Neural progenitor cell (in vitro differentiated cells): Measurements from ENCODE around the gene CENPX. TPM values are rescaled to one million over a fixed set of nuclear protein-coding genes. Genes with fewer than 3 reads are reported as not detected.

ENCODE experiments used
- DNase-seq: peaks from one replicate; pipeline ENCODE4 v3.0.0-alpha.2; 2016; ENCODE audit warnings: low spot score
- H2AFZ ChIP-seq: fragments of 200-600 bp; sonication (generic); replicated peaks from 2 replicates; pipeline ENCODE4 v1.6.1; 2016; ENCODE audit warnings: antibody characterized with exemption
- H3F3A ChIP-seq: fragments of 200-600 bp; sonication (generic); 2 replicates; pipeline ENCODE4 v1.6.1; 2016; ENCODE audit warnings: antibody characterized with exemption, low read depth
- H3K27ac ChIP-seq: fragments of 200-600 bp; sonication (generic); 2 replicates; pipeline ENCODE4 v1.5.1; 2016; ENCODE audit warnings: mild to moderate bottlenecking
- H3K27me3 ChIP-seq: fragments of 200-600 bp; sonication (generic); 2 replicates; pipeline ENCODE4 v1.6.1; 2016; ENCODE audit warnings: mild to moderate bottlenecking, moderate library complexity
- H3K36me3 ChIP-seq: fragments of 200-600 bp; sonication (generic); 2 replicates; pipeline ENCODE4 v1.5.1; 2016
- H3K4me1 ChIP-seq: fragments of 200-600 bp; sonication (generic); 2 replicates; pipeline ENCODE4 v1.6.1; 2016; ENCODE audit warnings: mixed run types
- H3K4me2 ChIP-seq: fragments of 200-600 bp; sonication (generic); 2 replicates; pipeline ENCODE4 v1.6.1; 2016
- H3K4me3 ChIP-seq: fragments of 200-600 bp; sonication (generic); 2 replicates; pipeline ENCODE4 v1.5.1; 2016
- H3K79me2 ChIP-seq: fragments of 200-600 bp; sonication (generic); 2 replicates; pipeline ENCODE4 v1.6.1; 2016; ENCODE audit warnings: low read depth
- H3K9ac ChIP-seq: fragments of 200-600 bp; sonication (generic); 2 replicates; pipeline ENCODE4 v1.6.1; 2016
- H3K9me3 ChIP-seq: fragments of 200-600 bp; sonication (generic); 2 replicates; pipeline ENCODE4 v1.5.1; 2016; ENCODE audit warnings: low read depth
- H4K20me1 ChIP-seq: fragments of 200-600 bp; sonication (generic); 2 replicates; pipeline ENCODE4 v1.6.1; 2016; ENCODE audit warnings: low read depth
- H3K27ac Mint-ChIP-seq: 3 replicates; pipeline ENCODE4 v1.8.0; 2021; ENCODE audit warnings: mixed read lengths
- H3K27me3 Mint-ChIP-seq: 2 replicates; pipeline ENCODE4 v1.8.0; 2022; ENCODE audit warnings: low read depth, mild to moderate bottlenecking, inconsistent platforms, moderate library complexity, mixed read lengths; ENCODE audit not compliant: insufficient read depth
- H3K36me3 Mint-ChIP-seq: 3 replicates; pipeline ENCODE4 v1.8.0; 2021; ENCODE audit warnings: mixed read lengths
- H3K4me1 Mint-ChIP-seq: 3 replicates; pipeline ENCODE4 v1.8.0; 2021; ENCODE audit warnings: mixed read lengths
- H3K4me3 Mint-ChIP-seq: 3 replicates; pipeline ENCODE4 v1.8.0; 2021; ENCODE audit warnings: mild to moderate bottlenecking, moderate library complexity, mixed read lengths
- H3K9me3 Mint-ChIP-seq: 3 replicates; pipeline ENCODE4 v1.8.0; 2020; ENCODE audit warnings: mixed read lengths
- EZH2 ChIP-seq: fragments of 200-600 bp; sonication (generic); IDR thresholded peaks from 2 replicates; pipeline ENCODE4 v1.6.1; 2017; ENCODE audit warnings: antibody characterized with exemption, mild to moderate bottlenecking, moderate library complexity
- EZH2phosphoT487 ChIP-seq: fragments of 200-600 bp; sonication (generic); IDR thresholded peaks from 2 replicates; pipeline ENCODE4 v1.6.1; 2017; ENCODE audit warnings: antibody characterized with exemption
- total RNA-seq: library from RNA; depleted of rRNA; stranded (reverse); fragments of >200 nt; gene quantifications from 2 replicates; pipeline ENCODE4 v1.2.3, GENCODE V29; 2015; ENCODE audit warnings: low replicate concordance
- TF ChIP-seq, protein P1 (sequence below): fragments of 200-600 bp; sonication (generic); IDR thresholded peaks from 2 replicates; pipeline ENCODE4 v1.5.1; 2017; ENCODE audit warnings: antibody characterized with exemption, mild to moderate bottlenecking

The CENPX gene
- total RNA-seq, 1 donor from 2014 or later = 53.0 TPM

DNA sequence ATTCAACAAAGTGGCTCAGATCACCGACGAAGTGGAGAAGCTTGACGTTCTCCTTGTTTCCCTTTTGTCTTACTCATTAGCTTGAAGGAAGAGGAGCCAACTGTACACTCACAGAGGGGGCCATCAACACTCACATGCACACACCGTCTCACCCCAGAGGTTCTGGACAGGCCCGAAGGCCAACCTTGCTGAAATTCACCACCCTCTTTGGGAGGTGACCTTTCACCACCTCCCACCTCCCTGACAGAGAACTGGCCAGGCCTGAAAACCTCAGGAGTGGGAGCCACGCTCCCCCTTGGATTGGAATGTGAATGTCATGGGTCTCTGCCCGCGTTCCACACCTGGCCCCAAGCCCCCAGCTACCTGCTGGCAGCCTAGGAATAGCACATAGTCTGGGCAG lies 12.8 kb upstream of the CENPX start:
- H3K27me3 Mint-ChIP-seq = peaks cover 21% of the 10 kb centered on the region

DNA sequence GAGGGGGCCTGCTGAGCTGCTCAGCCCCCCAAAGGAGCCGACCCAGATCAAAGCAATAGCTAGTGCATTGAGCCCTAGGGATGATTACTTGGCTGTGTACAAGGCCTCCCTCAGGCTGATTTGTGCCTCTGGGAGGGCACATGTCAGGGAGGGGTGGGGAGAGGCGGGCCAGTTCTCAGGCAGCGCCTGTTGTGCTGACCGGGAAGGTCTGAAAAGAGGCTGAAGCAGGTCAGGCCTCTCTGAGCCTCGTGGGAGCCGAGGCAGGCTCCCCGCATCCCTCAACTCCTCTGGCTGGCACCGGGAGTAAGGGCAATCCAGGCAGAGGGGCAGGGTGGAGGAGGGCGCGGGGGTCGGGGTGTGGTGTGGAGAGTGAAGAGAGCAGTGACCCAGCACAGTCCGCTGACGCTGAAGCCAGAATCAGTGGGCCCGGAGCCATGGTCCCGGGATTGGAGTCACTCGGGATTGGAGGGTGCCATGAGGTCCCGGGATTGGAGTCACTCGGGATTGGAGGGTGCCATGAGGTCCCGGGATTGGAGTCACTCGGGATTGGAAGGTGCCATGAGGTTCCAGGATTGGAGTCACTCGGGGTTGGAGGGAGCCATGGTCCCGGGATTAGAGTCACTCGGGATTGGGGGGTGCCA lies 11.8 kb upstream of the CENPX start:
- Histone ChIP-seq H3K27ac (no peak overlapping the region), H2AFZ (no peak overlapping the region), H3K27me3 (peaks cover 9% of the 10 kb centered on the region), H3K9ac (no peak overlapping the region), H3K4me2 (no peak overlapping the region), H3K4me1 (peaks cover 15% of the 10 kb centered on the region), H3F3A (peaks cover 43% of the 10 kb centered on the region), H4K20me1 (peaks cover 37% of the 10 kb centered on the region), H3K4me3 (no peak overlapping the region), H3K36me3 (no peaks in the 10 kb centered on the region), H3K79me2 (peaks cover 4% of the 10 kb centered on the region), H3K9me3 (no peaks in the 10 kb centered on the region)
- Mint-ChIP-seq H3K27ac (no peak overlapping the region), H3K36me3 (peaks cover 11% of the 10 kb centered on the region), H3K4me1 (peaks cover 12% of the 10 kb centered on the region), H3K27me3 (peaks cover 17% of the 10 kb centered on the region), H3K4me3 (peak overlapping the region; percentile 48), H3K9me3 (no peaks in the 10 kb centered on the region)
- DNase-seq = peak; percentile 38
- TF ChIP-seq EZH2phosphoT487 = no peak
- TF ChIP-seq, protein P1, sequence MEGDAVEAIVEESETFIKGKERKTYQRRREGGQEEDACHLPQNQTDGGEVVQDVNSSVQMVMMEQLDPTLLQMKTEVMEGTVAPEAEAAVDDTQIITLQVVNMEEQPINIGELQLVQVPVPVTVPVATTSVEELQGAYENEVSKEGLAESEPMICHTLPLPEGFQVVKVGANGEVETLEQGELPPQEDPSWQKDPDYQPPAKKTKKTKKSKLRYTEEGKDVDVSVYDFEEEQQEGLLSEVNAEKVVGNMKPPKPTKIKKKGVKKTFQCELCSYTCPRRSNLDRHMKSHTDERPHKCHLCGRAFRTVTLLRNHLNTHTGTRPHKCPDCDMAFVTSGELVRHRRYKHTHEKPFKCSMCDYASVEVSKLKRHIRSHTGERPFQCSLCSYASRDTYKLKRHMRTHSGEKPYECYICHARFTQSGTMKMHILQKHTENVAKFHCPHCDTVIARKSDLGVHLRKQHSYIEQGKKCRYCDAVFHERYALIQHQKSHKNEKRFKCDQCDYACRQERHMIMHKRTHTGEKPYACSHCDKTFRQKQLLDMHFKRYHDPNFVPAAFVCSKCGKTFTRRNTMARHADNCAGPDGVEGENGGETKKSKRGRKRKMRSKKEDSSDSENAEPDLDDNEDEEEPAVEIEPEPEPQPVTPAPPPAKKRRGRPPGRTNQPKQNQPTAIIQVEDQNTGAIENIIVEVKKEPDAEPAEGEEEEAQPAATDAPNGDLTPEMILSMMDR = no peak

More for the DNA sequence above, 12.8 kb upstream of the CENPX start:
- peaks cover 2% of the 10 kb centered on the region for H3K9me3 Mint-ChIP-seq
- peaks cover 9% of the 10 kb centered on the region for H3K27me3 ChIP-seq
- peaks cover 34% of the 10 kb centered on the region for H3F3A ChIP-seq
- H3K9me3 ChIP-seq = no peaks in the 10 kb centered on the region
- TF ChIP-seq, protein P1 = no peak
- no peak for TF ChIP-seq EZH2
- no peak for TF ChIP-seq EZH2phosphoT487
- peaks cover 11% of the 10 kb centered on the region for H3K36me3 Mint-ChIP-seq
- H3K4me1 Mint-ChIP-seq = peaks cover 14% of the 10 kb centered on the region
- peaks cover 4% of the 10 kb centered on the region for H3K79me2 ChIP-seq
- DNase-seq = no peak
- H3K4me1 ChIP-seq = peaks cover 15% of the 10 kb centered on the region
- H2AFZ ChIP-seq = no peak overlapping the region
- H3K27ac Mint-ChIP-seq = no peak overlapping the region
- H3K36me3 ChIP-seq = no peaks in the 10 kb centered on the region
- no peak overlapping the region for H3K27ac ChIP-seq
- no peak overlapping the region for H3K4me2 ChIP-seq
- H3K4me3 ChIP-seq = no peak overlapping the region
- peak overlapping the region; percentile 69 for H3K4me3 Mint-ChIP-seq
- H3K9ac ChIP-seq = no peak overlapping the region
- H4K20me1 ChIP-seq = peaks cover 28% of the 10 kb centered on the region

DNA sequence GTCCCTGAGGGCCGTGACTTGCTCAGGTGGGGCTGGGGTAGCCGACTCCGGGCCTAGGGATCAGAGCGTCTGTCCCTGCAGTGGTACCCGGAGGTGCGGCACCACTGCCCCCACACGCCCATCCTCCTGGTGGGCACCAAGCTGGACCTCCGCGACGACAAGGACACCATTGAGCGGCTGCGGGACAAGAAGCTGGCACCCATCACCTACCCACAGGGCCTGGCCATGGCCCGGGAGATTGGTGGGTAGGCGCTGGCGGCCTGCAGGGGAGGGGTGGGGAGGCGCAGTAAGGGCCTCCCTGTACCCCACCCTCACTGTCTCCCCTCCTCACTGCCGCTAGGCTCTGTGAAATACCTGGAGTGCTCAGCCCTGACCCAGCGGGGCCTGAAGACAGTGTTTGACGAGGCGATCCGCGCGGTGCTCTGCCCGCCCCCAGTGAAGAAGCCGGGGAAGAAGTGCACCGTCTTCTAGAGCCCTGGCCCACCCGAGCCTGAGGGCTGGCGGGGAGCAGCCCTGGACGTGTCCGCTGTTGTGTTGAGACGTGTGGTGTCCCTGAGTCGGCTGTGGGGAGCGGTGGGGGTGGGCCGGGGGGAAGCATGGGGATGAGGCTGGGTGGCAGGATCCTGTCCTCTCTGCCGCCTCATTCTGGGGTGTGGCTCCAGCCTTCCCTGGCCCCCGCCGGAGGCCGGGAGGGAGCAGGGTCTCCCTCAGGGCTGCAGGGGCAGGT lies 10.8 kb upstream of the CENPX start:
- Mint-ChIP-seq H3K4me3 (peak overlapping the region; percentile 77), H3K36me3 (peaks cover 11% of the 10 kb centered on the region)
- H3K4me1 ChIP-seq = peaks cover 15% of the 10 kb centered on the region

More for the DNA sequence above, 10.8 kb upstream of the CENPX start:
- no peak for DNase-seq
- H3K27me3 Mint-ChIP-seq = peaks cover 17% of the 10 kb centered on the region
- H3K4me2 ChIP-seq = no peak overlapping the region
- H3K4me3 ChIP-seq = no peak overlapping the region
- no peak for TF ChIP-seq EZH2
- TF ChIP-seq EZH2phosphoT487 = no peak
- TF ChIP-seq, protein P1 = no peak
- H3K27me3 ChIP-seq = peaks cover 9% of the 10 kb centered on the region
- peaks cover 4% of the 10 kb centered on the region for H3K79me2 ChIP-seq
- peaks cover 45% of the 10 kb centered on the region for H3F3A ChIP-seq
- no peak overlapping the region for H3K9ac ChIP-seq
- no peak overlapping the region for H2AFZ ChIP-seq
- peaks cover 12% of the 10 kb centered on the region for H3K4me1 Mint-ChIP-seq
- no peaks in the 10 kb centered on the region for H3K9me3 Mint-ChIP-seq
- H3K27ac ChIP-seq = no peak overlapping the region
- no peak overlapping the region for H3K27ac Mint-ChIP-seq
- no peaks in the 10 kb centered on the region for H3K9me3 ChIP-seq
- H3K36me3 ChIP-seq = no peaks in the 10 kb centered on the region
- peaks cover 39% of the 10 kb centered on the region for H4K20me1 ChIP-seq
